AG04450 (cell line): ENCODE data around the gene SNX32. TPM values are rescaled to one million over a fixed set of nuclear protein-coding genes. Genes with fewer than 3 reads are reported as not detected.

Experiments used
- CTCF ChIA-PET: fragments of 300-600, 350-600 bp; formaldehyde crosslinking; extraction: SDS; loops from one replicate; lab custom pipeline; 2022; ENCODE audit warnings: antibody characterized with exemption, inconsistent platforms; lab: Charles Lee
- POLR2A ChIA-PET: fragments of 350-600 bp; formaldehyde crosslinking; extraction: SDS; loops from one replicate; lab custom pipeline; 2021; ENCODE audit warnings: antibody characterized with exemption, inconsistent platforms; lab: Yijun Ruan, JAX
- DNase-seq: peaks from one replicate; pipeline ENCODE4 v3.0.0-alpha.2; 2011; ENCODE audit warnings: low read depth, low spot score
- H3K27ac ChIP-seq: one replicate; pipeline ENCODE4 v1.5.1; 2012; ENCODE audit warnings: low read depth, low read length, control low read depth
- H3K27me3 ChIP-seq: one replicate; pipeline ENCODE4 v1.6.0; 2012; ENCODE audit warnings: low read length; ENCODE audit not compliant: control insufficient read depth, insufficient read depth
- H3K4me3 ChIP-seq: 2 replicates; pipeline ENCODE4 v1.5.1; 2011; ENCODE audit warnings: mild to moderate bottlenecking, low read depth, low read length, control low read depth
- H3K9me3 ChIP-seq: 2 replicates; pipeline ENCODE4 v1.5.1; 2012; ENCODE audit warnings: low read length; ENCODE audit not compliant: control insufficient read depth, insufficient read depth
- CTCF ChIP-seq: IDR thresholded peaks from 2 replicates; pipeline ENCODE4 v1.5.1; 2011; ENCODE audit warnings: low read depth, low read length, control low read depth, inconsistent platforms
- polyA plus RNA-seq: library from polyadenylated mRNA; depleted of rRNA; stranded (reverse); fragments of >200 nt; gene quantifications from 2 replicates; pipeline ENCODE4 v1.2.3, GENCODE V29; 2011

Gene SNX32
- polyA plus RNA-seq, 1 experiment = 0.30 TPM

GRCh38 chr11:65817312-65817834, 16.4 kb upstream of the SNX32 start:
- ChIA-PET POLR2A (interaction anchor here (0.9 to 1.6 kb wide), 2 partner anchors 37 to 106 kb away, joined by 3 to 4 read pairs; no protein-coding TSS in a partner anchor), CTCF (interaction anchor here (0.5 to 4.9 kb wide), 29 partner anchors 10 to 343 kb away, joined by 3 to 59 read pairs (median 5); partner anchors contain the start of genes AP5B1, KAT5 and RNASEH2C)
- no peaks in the 10 kb centered on the region for H3K9me3 ChIP-seq
- H3K4me3 ChIP-seq = peak overlapping the region; percentile 77
- no peak for TF ChIP-seq CTCF
- no peak overlapping the region for H3K27ac ChIP-seq
- DNase-seq = no peak
- H3K27me3 ChIP-seq = peaks cover 20% of the 10 kb centered on the region

GRCh38 chr11:65817835-65818680, 15.7 kb upstream of the SNX32 start:
- peak overlapping the region; percentile 77 for H3K4me3 ChIP-seq
- peak; percentile 93 for TF ChIP-seq CTCF
- CTCF ChIA-PET = interaction anchor here (0.5 to 4.9 kb wide), 38 partner anchors 9 to 342 kb away, joined by 3 to 59 read pairs (median 4); partner anchors contain the start of genes AP5B1, KAT5, PCNX3 and RNASEH2C
- H3K27ac ChIP-seq = no peak overlapping the region
- H3K27me3 ChIP-seq = peaks cover 14% of the 10 kb centered on the region
- no peaks in the 10 kb centered on the region for H3K9me3 ChIP-seq
- POLR2A ChIA-PET = interaction anchor here (0.9 to 1.6 kb wide), 2 partner anchors 38 to 107 kb away, joined by 3 to 4 read pairs; no protein-coding TSS in a partner anchor
- DNase-seq = peak; percentile 55

- POLR2A ChIA-PET = interaction anchor here (0.7 kb wide), 1 partner anchor 228 kb away, joined by 17 read pairs; no protein-coding TSS in a partner anchor
- no peak overlapping the region for H3K27ac ChIP-seq
- DNase-seq = no peak
- CTCF ChIA-PET = no interaction called here
- H3K9me3 ChIP-seq = no peaks in the 10 kb centered on the region
- no peak for TF ChIP-seq CTCF
- peaks cover 9% of the 10 kb centered on the region for H3K27me3 ChIP-seq
- no peak overlapping the region for H3K4me3 ChIP-seq
Measured at GRCh38 chr11:65821107-65821506, 12.7 kb upstream of the SNX32 start.

GRCh38 chr11:65822776-65823528, 10.8 kb upstream of the SNX32 start:
- DNase-seq = no peak
- CTCF ChIA-PET = interaction anchor here (0.8 to 0.9 kb wide), 2 partner anchors 65 to 112 kb away, joined by 3 to 5 read pairs; partner anchors contain the start of gene FIBP
- Histone ChIP-seq H3K9me3 (no peaks in the 10 kb centered on the region), H3K27ac (no peak overlapping the region), H3K4me3 (no peak overlapping the region), H3K27me3 (peaks cover 11% of the 10 kb centered on the region)
- POLR2A ChIA-PET = interaction anchor here (0.6 kb wide), 1 partner anchor 206 kb away, joined by 9 read pairs; no protein-coding TSS in a partner anchor
- no peak for TF ChIP-seq CTCF
